Ovary (tissue), 3 donors: ENCODE data around the gene BST2.

Source experiments
- EP300 ChIP-seq: sonication (generic); formaldehyde crosslinking; IDR thresholded peaks from one replicate; pipeline ENCODE4 v1.6.1; 2017; ENCODE audit warnings: antibody characterized with exemption
- POLR2A ChIP-seq: fragments of 450-650 bp; IDR thresholded peaks from one replicate; pipeline ENCODE4 v1.6.1; 2017; ENCODE audit warnings: antibody characterized with exemption, mild to moderate bottlenecking, moderate library complexity
- TF ChIP-seq, protein P1 (sequence below), 3 donors: fragments of 450-650 bp in 2 of 3; fragments of 200-600 bp in 1 of 3; IDR thresholded peaks; one replicate each; pipeline versions ENCODE4 v1.5.1 to v1.8.0; 2016 to 2022; ENCODE audit warnings: antibody characterized with exemption in 3 of 3, mild to moderate bottlenecking in 1 of 3
- donor health status: DM: no; HTN: no; CAD: no.

DNA sequence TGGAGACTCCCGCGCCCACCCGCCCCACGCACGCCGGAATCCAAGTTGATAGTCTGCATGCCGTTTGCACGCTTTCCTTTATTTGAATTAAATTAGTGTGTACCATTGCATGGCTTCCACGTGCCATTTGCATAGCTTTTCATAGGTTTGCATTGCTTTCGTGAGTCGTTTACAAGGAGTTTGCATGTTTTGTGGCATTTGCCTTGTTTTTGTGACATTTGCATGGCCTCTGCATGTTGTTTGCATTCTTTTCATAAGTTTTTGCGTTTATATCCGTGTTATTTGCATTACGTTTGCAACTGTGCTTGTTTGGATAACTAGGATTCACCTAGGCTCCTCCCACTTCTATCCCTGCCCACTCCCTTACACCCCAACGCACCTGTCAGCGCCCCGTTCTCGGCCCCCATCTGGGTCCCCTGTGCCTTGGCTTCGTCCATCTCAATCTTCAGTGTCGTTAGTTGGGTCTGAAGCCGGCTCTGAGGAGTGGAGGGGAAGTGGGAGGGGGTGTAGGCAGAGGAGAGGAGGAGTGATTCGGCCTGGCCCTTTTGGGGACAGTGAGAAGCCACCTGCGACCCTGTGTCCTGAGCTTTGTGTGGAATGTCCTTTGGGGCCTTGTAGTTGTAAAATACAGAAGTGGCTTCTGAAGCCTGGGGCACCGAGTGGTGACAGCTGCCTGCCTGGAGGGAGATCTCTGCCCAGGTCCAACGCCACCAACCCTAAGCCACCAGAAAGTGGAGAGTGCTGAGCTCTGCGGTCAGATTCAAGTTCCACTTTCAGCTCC, 13.9 kb downstream of the BST2 start:
- TF ChIP-seq, protein P1, sequence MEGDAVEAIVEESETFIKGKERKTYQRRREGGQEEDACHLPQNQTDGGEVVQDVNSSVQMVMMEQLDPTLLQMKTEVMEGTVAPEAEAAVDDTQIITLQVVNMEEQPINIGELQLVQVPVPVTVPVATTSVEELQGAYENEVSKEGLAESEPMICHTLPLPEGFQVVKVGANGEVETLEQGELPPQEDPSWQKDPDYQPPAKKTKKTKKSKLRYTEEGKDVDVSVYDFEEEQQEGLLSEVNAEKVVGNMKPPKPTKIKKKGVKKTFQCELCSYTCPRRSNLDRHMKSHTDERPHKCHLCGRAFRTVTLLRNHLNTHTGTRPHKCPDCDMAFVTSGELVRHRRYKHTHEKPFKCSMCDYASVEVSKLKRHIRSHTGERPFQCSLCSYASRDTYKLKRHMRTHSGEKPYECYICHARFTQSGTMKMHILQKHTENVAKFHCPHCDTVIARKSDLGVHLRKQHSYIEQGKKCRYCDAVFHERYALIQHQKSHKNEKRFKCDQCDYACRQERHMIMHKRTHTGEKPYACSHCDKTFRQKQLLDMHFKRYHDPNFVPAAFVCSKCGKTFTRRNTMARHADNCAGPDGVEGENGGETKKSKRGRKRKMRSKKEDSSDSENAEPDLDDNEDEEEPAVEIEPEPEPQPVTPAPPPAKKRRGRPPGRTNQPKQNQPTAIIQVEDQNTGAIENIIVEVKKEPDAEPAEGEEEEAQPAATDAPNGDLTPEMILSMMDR (IDR thresholded peaks at IDR 0.05) = no peak
- no peak for TF ChIP-seq EP300
- TF ChIP-seq POLR2A = no peak
